Prostate gland (tissue), 2 donors: ENCODE data around the gene SQSTM1.

Experiments used
- POLR2A ChIP-seq: fragments of 450-650 bp; IDR thresholded peaks from one replicate; pipeline ENCODE4 v1.6.1; 2016; ENCODE audit warnings: antibody characterized with exemption, mild to moderate bottlenecking
- TF ChIP-seq, protein P1 (sequence below), 4 experiments: fragments of 200-600 bp in 2 of 4; fragments of 450-650 bp in 2 of 4; sonication (generic) in 2 of 4; IDR thresholded peaks; 1 replicate in 3 of 4; 2 replicates in 1 of 4; pipeline ENCODE4 v1.5.1; 2016 to 2019; ENCODE audit warnings: antibody characterized with exemption in 4 of 4, mild to moderate bottlenecking in 2 of 4, moderate library complexity in 2 of 4

DNA sequence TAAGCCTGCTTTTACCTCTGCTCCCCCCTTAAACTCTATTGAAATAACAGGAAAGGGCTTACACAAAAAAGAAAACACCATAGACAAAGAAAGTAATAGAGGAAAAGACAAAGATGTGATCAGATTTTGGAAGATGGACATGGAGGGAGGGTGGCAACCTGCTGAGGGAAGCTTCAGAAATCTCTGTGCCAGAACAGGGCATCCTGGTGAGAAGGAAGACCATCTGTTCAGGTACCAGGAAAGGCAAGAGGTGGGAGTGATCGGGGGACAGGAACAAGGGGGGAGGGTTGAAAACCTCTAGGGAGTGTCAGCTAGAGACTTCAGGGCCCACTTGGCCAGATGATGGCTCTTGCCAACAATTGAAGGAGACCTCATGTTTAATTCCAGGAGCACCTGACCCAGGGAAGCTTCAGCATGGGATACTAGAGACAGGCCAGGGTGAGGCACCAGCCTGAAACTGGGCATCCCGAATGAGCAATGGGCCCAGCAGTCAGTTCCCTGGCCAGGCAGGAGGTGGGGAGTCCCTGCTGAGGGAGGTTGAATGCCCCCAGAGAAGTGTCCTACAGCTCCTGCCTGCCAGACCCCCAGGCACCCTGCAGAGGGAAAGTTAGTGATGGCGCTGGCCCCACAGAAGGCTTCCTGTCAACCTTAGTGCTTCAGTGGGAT is 8.2 kb downstream of the SQSTM1 start:
- TF ChIP-seq POLR2A = no peak
- TF ChIP-seq, protein P1, sequence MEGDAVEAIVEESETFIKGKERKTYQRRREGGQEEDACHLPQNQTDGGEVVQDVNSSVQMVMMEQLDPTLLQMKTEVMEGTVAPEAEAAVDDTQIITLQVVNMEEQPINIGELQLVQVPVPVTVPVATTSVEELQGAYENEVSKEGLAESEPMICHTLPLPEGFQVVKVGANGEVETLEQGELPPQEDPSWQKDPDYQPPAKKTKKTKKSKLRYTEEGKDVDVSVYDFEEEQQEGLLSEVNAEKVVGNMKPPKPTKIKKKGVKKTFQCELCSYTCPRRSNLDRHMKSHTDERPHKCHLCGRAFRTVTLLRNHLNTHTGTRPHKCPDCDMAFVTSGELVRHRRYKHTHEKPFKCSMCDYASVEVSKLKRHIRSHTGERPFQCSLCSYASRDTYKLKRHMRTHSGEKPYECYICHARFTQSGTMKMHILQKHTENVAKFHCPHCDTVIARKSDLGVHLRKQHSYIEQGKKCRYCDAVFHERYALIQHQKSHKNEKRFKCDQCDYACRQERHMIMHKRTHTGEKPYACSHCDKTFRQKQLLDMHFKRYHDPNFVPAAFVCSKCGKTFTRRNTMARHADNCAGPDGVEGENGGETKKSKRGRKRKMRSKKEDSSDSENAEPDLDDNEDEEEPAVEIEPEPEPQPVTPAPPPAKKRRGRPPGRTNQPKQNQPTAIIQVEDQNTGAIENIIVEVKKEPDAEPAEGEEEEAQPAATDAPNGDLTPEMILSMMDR (IDR thresholded peaks at IDR 0.05) = no peak
